SU-DHL-6 (cell line): ENCODE results near the gene DNMT3A.

Source experiments
- H2AFZ ChIP-seq: fragments of 200-600 bp; sonication (generic); 2 replicates; pipeline ENCODE4 v1.6.1; 2014; ENCODE audit warnings: low read depth, mild to moderate bottlenecking, moderate library complexity, mixed read lengths, antibody characterized with exemption, low read length; ENCODE audit not compliant: severe bottlenecking
- H3F3A ChIP-seq: fragments of 200-600 bp; shearing (Covaris generic); 2 replicates; pipeline ENCODE4 v1.6.0; 2016; ENCODE audit warnings: antibody characterized with exemption, mild to moderate bottlenecking; ENCODE audit not compliant: insufficient read depth
- H3K27ac ChIP-seq: fragments of 200-600 bp; sonication (generic); 2 replicates; pipeline ENCODE4 v1.5.1; 2016; ENCODE audit warnings: low read depth, mild to moderate bottlenecking, low read length, moderate library complexity, mixed read lengths
- H3K27me3 ChIP-seq: fragments of 200-600 bp; sonication (generic), shearing (Covaris generic); 2 replicates; pipeline ENCODE4 v1.6.0; 2014; ENCODE audit warnings: mild to moderate bottlenecking, low read length
- H3K36me3 ChIP-seq: fragments of 200-600 bp; sonication (generic); 2 replicates; pipeline ENCODE4 v1.6.1; 2014; ENCODE audit warnings: mild to moderate bottlenecking, low read length, mixed read lengths
- H3K4me2 ChIP-seq: fragments of 300-600, 200-600 bp; shearing (Covaris generic), sonication (generic); 2 replicates; pipeline ENCODE4 v1.6.0; 2014; ENCODE audit warnings: low read length, low read depth, mild to moderate bottlenecking; ENCODE audit not compliant: poor library complexity, severe bottlenecking
- H3K4me3 ChIP-seq: fragments of 200-600 bp; sonication (generic); 2 replicates; pipeline ENCODE4 v1.5.1; 2014; ENCODE audit warnings: antibody characterized with exemption, low read length, mild to moderate bottlenecking, mixed read lengths; ENCODE audit not compliant: insufficient read depth, poor library complexity, severe bottlenecking
- H3K79me2 ChIP-seq: fragments of 200-600 bp; sonication (generic); 2 replicates; pipeline ENCODE4 v1.6.1; 2014; ENCODE audit warnings: mild to moderate bottlenecking, low read length, moderate library complexity; ENCODE audit not compliant: insufficient read depth
- H3K9ac ChIP-seq: fragments of 200-600 bp; sonication (generic); 2 replicates; pipeline ENCODE4 v1.7.0; 2014; ENCODE audit warnings: mild to moderate bottlenecking, low read length
- H3K9me2 ChIP-seq: fragments of 200-600 bp; sonication (generic); replicated peaks from 2 replicates; pipeline ENCODE4 v1.6.1; 2014; ENCODE audit warnings: low read length; ENCODE audit not compliant: insufficient read depth
- H3K9me3 ChIP-seq: fragments of 200-600 bp; sonication (generic); 2 replicates; pipeline ENCODE4 v1.6.1; 2014; ENCODE audit warnings: low read length, mixed read lengths; ENCODE audit not compliant: insufficient read depth
- H4K20me1 ChIP-seq: fragments of 200-600 bp; sonication (generic); 2 replicates; pipeline ENCODE4 v1.6.1; 2014; ENCODE audit warnings: low read depth, mild to moderate bottlenecking, antibody characterized with exemption, low read length, moderate library complexity, mixed read lengths
- EZH2phosphoT487 ChIP-seq: fragments of 200-600 bp; sonication (generic), shearing (Covaris generic); conservative IDR thresholded peaks from 2 replicates; pipeline ENCODE4 v1.6.1; 2018; ENCODE audit warnings: mild to moderate bottlenecking, antibody characterized with exemption, low read length, moderate library complexity, mixed read lengths
- TF ChIP-seq, protein P1 (sequence below): fragments of 200-600 bp; sonication (generic); IDR thresholded peaks from one replicate; pipeline ENCODE4 v1.5.1; 2017; ENCODE audit warnings: antibody characterized with exemption, mild to moderate bottlenecking, low read length, moderate library complexity; ENCODE audit not compliant: insufficient read depth, poor library complexity, severe bottlenecking

DNMT3A gene

DNA sequence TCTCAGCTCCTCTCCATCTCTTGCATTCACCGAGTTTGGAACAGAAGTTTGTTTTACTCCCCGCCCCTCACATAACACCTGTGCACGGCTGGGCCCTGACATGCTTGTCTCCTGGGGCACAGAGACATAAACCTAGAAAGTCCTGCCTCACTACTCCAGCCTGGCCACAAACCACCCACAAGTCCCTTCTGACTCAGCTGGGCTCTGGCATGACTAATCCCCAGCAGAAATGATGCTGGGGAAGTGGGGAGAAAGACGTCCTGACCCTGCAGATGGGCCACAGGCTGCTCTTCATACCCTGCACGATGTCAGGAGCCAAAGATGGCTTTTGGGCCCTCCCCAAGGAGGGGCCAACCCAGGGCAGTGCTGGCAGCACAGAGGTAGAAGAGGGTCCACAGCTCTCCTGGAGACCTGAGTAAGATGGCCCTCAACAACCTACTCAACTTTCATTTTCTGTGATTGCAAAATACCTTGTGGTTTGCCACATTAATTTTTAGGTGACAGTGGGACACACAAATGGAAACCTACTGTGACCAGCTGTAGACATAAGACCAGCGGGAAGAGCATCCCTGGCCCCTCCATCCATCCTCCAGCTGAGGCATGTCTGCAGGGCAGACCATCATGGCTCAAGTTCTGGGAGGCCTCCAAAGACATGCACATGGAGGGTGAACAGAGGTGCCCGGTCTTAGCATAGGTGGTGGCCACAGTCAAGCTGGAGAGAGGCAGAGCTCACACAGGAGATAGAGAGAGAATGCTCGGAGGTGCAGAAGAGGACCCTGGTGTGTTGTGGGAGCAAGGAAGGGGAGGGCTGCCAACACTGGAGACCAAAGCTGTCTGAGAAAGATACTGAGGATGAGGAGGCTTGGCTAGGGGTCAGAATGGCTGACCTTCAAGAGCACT lies 40.0 kb downstream of the DNMT3A start:
- Histone ChIP-seq H3F3A (no peaks in the 10 kb centered on the region), H2AFZ (no peak overlapping the region), H3K4me3 (no peak overlapping the region), H3K79me2 (no peaks in the 10 kb centered on the region), H3K27ac (no peak overlapping the region), H3K9ac (no peak overlapping the region), H3K9me3 (no peaks in the 10 kb centered on the region), H3K27me3 (no peaks in the 10 kb centered on the region), H4K20me1 (no peaks in the 10 kb centered on the region; the same call in 1 of the 2 replicates), H3K4me2 (no peak overlapping the region), H3K9me2 (no peaks in the 10 kb centered on the region), H3K36me3 (no peaks in the 10 kb centered on the region)
- TF ChIP-seq EZH2phosphoT487 = no peak

DNA sequence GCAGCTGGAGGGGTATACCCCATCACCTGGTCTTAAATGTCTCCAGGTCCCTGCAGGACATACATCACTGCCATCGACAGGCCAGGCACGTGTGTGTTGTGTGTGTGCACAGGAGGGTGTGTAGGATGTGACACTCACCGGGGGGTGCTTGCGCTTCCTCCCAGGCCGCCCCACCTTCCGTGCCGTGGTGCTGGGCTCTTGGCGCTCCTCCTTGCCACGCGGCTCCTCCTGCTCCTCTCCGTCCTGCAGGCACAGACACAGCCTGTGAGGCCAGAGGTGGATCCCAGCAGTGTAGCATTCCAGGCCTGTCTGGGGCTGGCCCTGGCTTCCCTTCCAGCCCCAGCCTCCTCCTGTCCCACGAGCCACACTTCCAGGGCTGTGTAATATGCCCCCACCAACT lies 41.7 kb downstream of the DNMT3A start:
- Histone ChIP-seq H3K27me3 (no peaks in the 10 kb centered on the region), H3K36me3 (no peaks in the 10 kb centered on the region), H3F3A (peaks cover 6% of the 10 kb centered on the region), H3K4me3 (no peak overlapping the region), H2AFZ (no peak overlapping the region), H4K20me1 (no peaks in the 10 kb centered on the region; the same call in 1 of the 2 replicates), H3K9me2 (no peaks in the 10 kb centered on the region), H3K79me2 (no peaks in the 10 kb centered on the region), H3K9me3 (no peaks in the 10 kb centered on the region), H3K4me2 (no peak overlapping the region), H3K27ac (no peak overlapping the region), H3K9ac (no peak overlapping the region)
- TF ChIP-seq EZH2phosphoT487 = no peak

DNA sequence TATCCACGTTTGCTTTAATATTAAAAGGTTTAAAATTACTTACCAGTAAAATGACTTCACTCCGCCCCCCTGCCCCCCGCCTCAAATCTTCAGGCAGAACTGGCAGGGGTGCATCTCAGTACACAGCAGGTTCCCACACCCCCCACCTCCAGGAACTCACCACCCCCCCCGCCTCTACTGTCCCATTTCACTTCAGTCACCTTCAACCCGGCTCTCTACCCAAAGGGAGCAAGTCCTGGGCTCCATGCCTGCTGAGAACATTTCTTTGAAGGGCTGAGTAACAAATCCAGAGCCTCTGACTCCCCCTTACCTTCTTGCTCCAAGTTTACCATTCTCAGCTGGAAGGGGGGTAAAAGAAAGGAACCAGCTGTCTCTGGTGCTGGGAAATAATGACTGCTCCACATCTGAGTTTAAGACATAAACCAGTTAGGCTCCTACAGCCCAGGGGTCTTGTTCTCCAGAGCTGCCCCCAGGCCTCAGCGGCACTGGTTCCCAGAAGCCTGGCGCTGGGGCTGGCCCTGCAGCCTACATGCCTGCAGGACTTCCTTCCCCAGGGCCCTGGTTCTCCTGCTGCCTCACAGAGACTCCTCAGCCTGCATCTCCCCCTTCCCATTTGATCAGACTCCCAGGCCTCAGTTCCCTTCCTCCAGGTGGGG lies 42.8 kb downstream of the DNMT3A start:
- Histone ChIP-seq H3K4me2 (no peak overlapping the region), H3K9ac (no peak overlapping the region), H3K27me3 (no peaks in the 10 kb centered on the region), H3K79me2 (no peaks in the 10 kb centered on the region), H3K4me3 (no peak overlapping the region), H3K9me3 (no peaks in the 10 kb centered on the region), H4K20me1 (no peaks in the 10 kb centered on the region; the same call in 1 of the 2 replicates), H3F3A (peaks cover 6% of the 10 kb centered on the region), H3K36me3 (no peaks in the 10 kb centered on the region), H2AFZ (no peak overlapping the region), H3K27ac (no peak overlapping the region), H3K9me2 (no peaks in the 10 kb centered on the region)
- no peak for TF ChIP-seq EZH2phosphoT487
- TF ChIP-seq, protein P1, sequence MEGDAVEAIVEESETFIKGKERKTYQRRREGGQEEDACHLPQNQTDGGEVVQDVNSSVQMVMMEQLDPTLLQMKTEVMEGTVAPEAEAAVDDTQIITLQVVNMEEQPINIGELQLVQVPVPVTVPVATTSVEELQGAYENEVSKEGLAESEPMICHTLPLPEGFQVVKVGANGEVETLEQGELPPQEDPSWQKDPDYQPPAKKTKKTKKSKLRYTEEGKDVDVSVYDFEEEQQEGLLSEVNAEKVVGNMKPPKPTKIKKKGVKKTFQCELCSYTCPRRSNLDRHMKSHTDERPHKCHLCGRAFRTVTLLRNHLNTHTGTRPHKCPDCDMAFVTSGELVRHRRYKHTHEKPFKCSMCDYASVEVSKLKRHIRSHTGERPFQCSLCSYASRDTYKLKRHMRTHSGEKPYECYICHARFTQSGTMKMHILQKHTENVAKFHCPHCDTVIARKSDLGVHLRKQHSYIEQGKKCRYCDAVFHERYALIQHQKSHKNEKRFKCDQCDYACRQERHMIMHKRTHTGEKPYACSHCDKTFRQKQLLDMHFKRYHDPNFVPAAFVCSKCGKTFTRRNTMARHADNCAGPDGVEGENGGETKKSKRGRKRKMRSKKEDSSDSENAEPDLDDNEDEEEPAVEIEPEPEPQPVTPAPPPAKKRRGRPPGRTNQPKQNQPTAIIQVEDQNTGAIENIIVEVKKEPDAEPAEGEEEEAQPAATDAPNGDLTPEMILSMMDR = no peak

DNA sequence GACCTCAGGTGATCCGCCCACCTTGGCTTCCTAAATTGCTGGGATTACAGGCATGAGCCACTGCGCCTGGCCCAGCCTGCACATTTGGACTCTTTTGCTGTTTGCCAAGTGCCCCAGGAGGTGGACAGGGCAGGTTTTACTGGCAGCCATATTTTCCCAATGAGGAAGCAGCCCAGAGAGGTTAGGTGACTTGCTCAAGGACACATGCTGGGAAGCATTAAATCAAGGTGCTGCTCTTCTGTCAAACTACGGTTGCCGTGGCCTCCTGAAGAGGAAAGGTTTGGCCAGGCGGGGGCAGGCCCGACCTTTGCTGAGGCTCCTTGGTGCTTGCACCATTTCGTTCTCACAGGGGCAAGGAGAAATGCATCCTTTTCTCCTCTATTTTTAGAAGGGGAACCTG lies 44.0 kb downstream of the DNMT3A start:
- no peaks in the 10 kb centered on the region; the same call in 1 of the 2 replicates for H4K20me1 ChIP-seq
- H3F3A ChIP-seq = peaks cover 6% of the 10 kb centered on the region
- no peak overlapping the region for H3K9ac ChIP-seq
- TF ChIP-seq EZH2phosphoT487 = no peak
- TF ChIP-seq, protein P1 = no peak
- H3K36me3 ChIP-seq = no peaks in the 10 kb centered on the region
- H3K9me2 ChIP-seq = no peaks in the 10 kb centered on the region
- H3K9me3 ChIP-seq = no peaks in the 10 kb centered on the region
- H3K4me3 ChIP-seq = no peak overlapping the region
- H3K4me2 ChIP-seq = no peak overlapping the region
- no peak overlapping the region for H2AFZ ChIP-seq
- H3K27me3 ChIP-seq = no peaks in the 10 kb centered on the region
- H3K79me2 ChIP-seq = no peaks in the 10 kb centered on the region
- H3K27ac ChIP-seq = no peak overlapping the region
